WTC11 (cell line): ENCODE measurements around the gene GPC6. TPM values are rescaled to one million over a fixed set of nuclear protein-coding genes. Genes with fewer than 3 reads are reported as not detected.

Experiments used
- ATAC-seq: fragments of 200-7000 bp; cut with Tn5 transposase; 2 replicates; pipeline ENCODE4 v1.10.0; 2021; ENCODE audit warnings: mild to moderate bottlenecking, moderate library complexity
- CTCF ChIA-PET: fragments of 300-600 bp; sonication (Branson Sonifier 250); formaldehyde crosslinking; loops from one replicate; lab custom pipeline; 2021; ENCODE audit warnings: antibody characterized with exemption; lab: Charles Lee
- POLR2A ChIA-PET: fragments of 350-600 bp; sonication (Branson Sonifier 250); formaldehyde crosslinking; loops from one replicate; lab custom pipeline; 2021; ENCODE audit warnings: antibody characterized with exemption; lab: Charles Lee
- DNase-seq: peaks from one replicate; pipeline ENCODE4 v3.0.0; 2021; ENCODE audit warnings: low spot score
- H3K27ac Mint-ChIP-seq: 2 replicates; pipeline ENCODE4 v1.8.0; 2021; ENCODE audit warnings: mixed read lengths
- H3K27me3 Mint-ChIP-seq: 2 replicates; pipeline ENCODE4 v1.8.0; 2021; ENCODE audit warnings: low read depth, mild to moderate bottlenecking, moderate library complexity, mixed read lengths
- H3K36me3 Mint-ChIP-seq: 2 replicates; pipeline ENCODE4 v1.8.0; 2021; ENCODE audit warnings: mixed read lengths
- H3K4me1 Mint-ChIP-seq: 2 replicates; pipeline ENCODE4 v1.8.0; 2022; ENCODE audit warnings: mixed read lengths
- H3K4me3 Mint-ChIP-seq: 2 replicates; pipeline ENCODE4 v1.8.0; 2021; ENCODE audit warnings: mild to moderate bottlenecking, moderate library complexity, mixed read lengths
- H3K9me3 Mint-ChIP-seq: 2 replicates; pipeline ENCODE4 v1.8.0; 2021; ENCODE audit warnings: mixed read lengths
- AR ChIP-seq: fragments of 250-450 bp; sonication (Bioruptor Pico); IDR thresholded peaks from 2 replicates; pipeline ENCODE4 v1.9.0; 2021; ENCODE audit warnings: mild to moderate bottlenecking
- ATF1 ChIP-seq: sonication (generic); formaldehyde crosslinking; IDR thresholded peaks from 2 replicates; pipeline ENCODE4 v1.8.1; 2023; ENCODE audit warnings: mild to moderate bottlenecking, moderate library complexity, missing genetic modification reagents
- ATF3 ChIP-seq: sonication (generic); formaldehyde crosslinking; conservative IDR thresholded peaks from 2 replicates; pipeline ENCODE4 v1.8.1; 2022; ENCODE audit warnings: mild to moderate bottlenecking, missing genetic modification reagents
- CDX4 ChIP-seq: fragments of 250-450 bp; sonication (Bioruptor Pico); IDR thresholded peaks from 2 replicates; pipeline ENCODE4 v1.9.0; 2021; ENCODE audit warnings: moderate library complexity, mild to moderate bottlenecking, inconsistent platforms, borderline replicate concordance
- ERG ChIP-seq: fragments of 250-450 bp; sonication (Bioruptor Pico); IDR thresholded peaks from 2 replicates; pipeline ENCODE4 v1.8.0; 2021; ENCODE audit warnings: mild to moderate bottlenecking
- FOXP1 ChIP-seq: sonication (generic); formaldehyde crosslinking; IDR thresholded peaks from 2 replicates; pipeline ENCODE4 v1.8.0; 2022; ENCODE audit warnings: missing genetic modification reagents, mild to moderate bottlenecking, moderate library complexity, borderline replicate concordance
- GTF2I ChIP-seq: fragments of 250-450 bp; sonication (Bioruptor Pico); conservative IDR thresholded peaks from 2 replicates; pipeline ENCODE4 v1.4.0; 2021; ENCODE audit warnings: mild to moderate bottlenecking
- MAX ChIP-seq: sonication (generic); formaldehyde crosslinking; IDR thresholded peaks from 2 replicates; pipeline ENCODE4 v1.8.0; 2022; ENCODE audit warnings: mild to moderate bottlenecking, missing genetic modification reagents
- PREB ChIP-seq: sonication (generic); formaldehyde crosslinking; IDR thresholded peaks from 2 replicates; pipeline ENCODE4 v1.8.1; 2022; ENCODE audit warnings: mild to moderate bottlenecking, missing genetic modification reagents, moderate library complexity, borderline replicate concordance
- STAT6 ChIP-seq: sonication (generic); formaldehyde crosslinking; conservative IDR thresholded peaks from 2 replicates; pipeline ENCODE4 v1.8.1; 2023; ENCODE audit warnings: mild to moderate bottlenecking, low read depth, missing genetic modification reagents, moderate library complexity
- USF2 ChIP-seq: sonication (generic); formaldehyde crosslinking; IDR thresholded peaks from 2 replicates; pipeline ENCODE4 v1.8.1; 2023; ENCODE audit warnings: mild to moderate bottlenecking, missing genetic modification reagents, moderate library complexity
- ZMAT4 ChIP-seq: fragments of 250-450 bp; sonication (Bioruptor Pico); IDR thresholded peaks from 2 replicates; pipeline ENCODE4 v1.9.0; 2021; ENCODE audit warnings: mild to moderate bottlenecking
- ZNF232 ChIP-seq: sonication (generic); formaldehyde crosslinking; IDR thresholded peaks from 2 replicates; pipeline ENCODE4 v1.8.0; 2022; ENCODE audit warnings: mild to moderate bottlenecking, missing genetic modification reagents
- ZNF263 ChIP-seq: sonication (generic); formaldehyde crosslinking; IDR thresholded peaks from 2 replicates; pipeline ENCODE4 v1.8.1; 2022; ENCODE audit warnings: low read depth, mild to moderate bottlenecking, moderate library complexity, missing genetic modification reagents
- ZNF416 ChIP-seq: fragments of 250-450 bp; sonication (Bioruptor Pico); IDR thresholded peaks from 2 replicates; pipeline ENCODE4 v1.9.0; 2021; ENCODE audit warnings: mild to moderate bottlenecking, inconsistent platforms
- ZNF423 ChIP-seq: fragments of 250-450 bp; sonication (Bioruptor Pico); IDR thresholded peaks from 2 replicates; pipeline ENCODE4 v2.1.2; 2022; ENCODE audit warnings: mild to moderate bottlenecking, moderate library complexity
- ZNF512 ChIP-seq: sonication (generic); formaldehyde crosslinking; IDR thresholded peaks from 2 replicates; pipeline ENCODE4 v1.8.1; 2022; ENCODE audit warnings: missing genetic modification reagents, borderline replicate concordance
- total RNA-seq: library from RNA; stranded (reverse); gene quantifications from 3 replicates; pipeline ENCODE4 v1.2.3, GENCODE V29; 2021

GPC6 gene
- total RNA-seq, 1 experiment from 2014 or later, result 19.5 TPM

- ChIA-PET CTCF (no interaction called here), POLR2A (no interaction called here)
- TF ChIP-seq ZNF423 (CRISPR knock-in tag), result no peak
- no peak for TF ChIP-seq AR (CRISPR knock-in tag)
- no peak for TF ChIP-seq STAT6
- TF ChIP-seq GTF2I (CRISPR knock-in tag), result no peak
- no peak for TF ChIP-seq FOXP1
- TF ChIP-seq ZNF512 (CRISPR knock-in tag), result no peak
- no peak for TF ChIP-seq PREB (CRISPR knock-in tag)
- TF ChIP-seq ZNF263 (CRISPR knock-in tag), result no peak
- TF ChIP-seq MAX (CRISPR knock-in tag), result no peak
- no peak for TF ChIP-seq CDX4 (CRISPR knock-in tag)
- TF ChIP-seq ZNF416 (CRISPR knock-in tag), result no peak
- TF ChIP-seq ZNF232, result no peak
- no peak for TF ChIP-seq ZMAT4 (CRISPR knock-in tag)
- no peak for TF ChIP-seq ATF3 (CRISPR knock-in tag)
- no peak for TF ChIP-seq ERG
- TF ChIP-seq USF2 (CRISPR knock-in tag), result no peak
- no peak for TF ChIP-seq ATF1 (CRISPR knock-in tag)
- Mint-ChIP-seq H3K4me1 (peaks cover 19% of the 10 kb centered on the region), H3K36me3 (peaks cover 11% of the 10 kb centered on the region; the same call in 1 of the 2 replicates), H3K27me3 (no peaks in the 10 kb centered on the region), H3K4me3 (no peak overlapping the region), H3K9me3 (peaks cover 25% of the 10 kb centered on the region), H3K27ac (no peak overlapping the region)
- no peak for DNase-seq
- ATAC-seq, result no peak
Observed at GRCh38 chr13:94246495-94246894, 1019.9 kb downstream of the GPC6 start.
